Calu3 (cell line): Measurements from ENCODE around the gene POLA2. TPM values are rescaled to one million over a fixed set of nuclear protein-coding genes. Genes with fewer than 3 reads are reported as not detected.

Experiments used
- BruUV-seq: library from RNA; stranded (reverse); fragments of 400-500 nt; replicated peaks from 2 replicates; lab custom pipeline; 2021; lab: Mats Ljungman, UMichigan
- CTCF ChIA-PET: fragments of 300-600 bp; sonication (Branson Sonifier 250); formaldehyde crosslinking; loops from one replicate; lab custom pipeline; 2022; ENCODE audit warnings: antibody characterized with exemption; lab: Charles Lee
- DNase-seq: peaks from one replicate; pipeline ENCODE4 v3.0.0; 2022
- H3K27ac Mint-ChIP-seq: one replicate; pipeline ENCODE4 v1.8.0; 2022; ENCODE audit warnings: mixed read lengths; ENCODE audit not compliant: unreplicated experiment
- H3K27me3 Mint-ChIP-seq: one replicate; pipeline ENCODE4 v1.8.0; 2022; ENCODE audit warnings: mixed read lengths; ENCODE audit not compliant: unreplicated experiment
- H3K36me3 Mint-ChIP-seq: one replicate; pipeline ENCODE4 v1.8.0; 2022; ENCODE audit warnings: mild to moderate bottlenecking, moderate library complexity, mixed read lengths; ENCODE audit not compliant: insufficient read depth, unreplicated experiment
- H3K4me1 Mint-ChIP-seq: one replicate; pipeline ENCODE4 v1.8.0; 2022; ENCODE audit warnings: mild to moderate bottlenecking, low read depth, mixed read lengths; ENCODE audit not compliant: unreplicated experiment
- H3K4me3 Mint-ChIP-seq: one replicate; pipeline ENCODE4 v1.8.0; 2022; ENCODE audit warnings: mild to moderate bottlenecking, low read depth, moderate library complexity, mixed read lengths; ENCODE audit not compliant: unreplicated experiment
- H3K9me3 Mint-ChIP-seq: one replicate; pipeline ENCODE4 v1.8.0; 2022; ENCODE audit warnings: low read depth, mixed read lengths; ENCODE audit not compliant: unreplicated experiment
- CTCF ChIP-seq: fragments of 200-600 bp; IDR thresholded peaks from one replicate; pipeline ENCODE4 v1.8.0; 2022; ENCODE audit warnings: antibody characterized with exemption; ENCODE audit not compliant: unreplicated experiment
- intact Hi-C: fragments of 100-400 bp; cut with micrococcal nuclease; formaldehyde crosslinking; loops from one replicate; pipeline ENCODE4 v1.10.0; 2022; ENCODE audit not compliant: unreplicated experiment
- total RNA-seq: library from RNA; stranded (reverse); gene quantifications from 2 replicates; pipeline ENCODE4 v1.2.3, GENCODE V29; 2022

Gene POLA2
- total RNA-seq, 1 experiment from 2014 or later, result 40.4 TPM

DNA sequence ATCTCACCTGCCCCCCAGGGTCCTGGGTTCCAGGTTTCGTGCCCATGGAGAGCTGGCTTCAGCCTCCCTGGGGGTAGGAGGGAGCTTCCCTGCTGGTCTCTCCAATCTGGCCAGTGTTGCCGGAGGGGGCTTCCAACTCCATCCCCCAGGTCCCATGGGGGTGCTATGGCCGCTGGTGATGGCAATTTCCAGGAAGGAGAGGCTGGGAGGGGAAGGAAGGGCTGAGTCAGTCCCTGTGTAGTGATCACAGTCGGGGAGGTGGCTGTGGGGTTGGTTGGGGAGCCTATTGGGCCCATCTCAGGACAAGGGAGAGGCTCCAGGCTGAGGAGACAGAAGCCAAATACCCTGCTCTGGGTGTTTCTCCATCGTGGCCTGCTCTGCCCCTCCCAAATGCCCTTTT is 47.2 kb downstream of the POLA2 start:
- peaks cover 49% of the 10 kb centered on the region for H3K4me1 Mint-ChIP-seq

GRCh38 chr11:65310215-65310614 is 48.5 kb downstream of the POLA2 start:
- no peak for DNase-seq
- no peaks in the 10 kb centered on the region for H3K27me3 Mint-ChIP-seq
- CTCF ChIA-PET, result no interaction called here
- intact Hi-C loops, result no loop called here
- H3K4me3 Mint-ChIP-seq, result no peak overlapping the region
- peaks cover 49% of the 10 kb centered on the region for H3K4me1 Mint-ChIP-seq
- H3K36me3 Mint-ChIP-seq, result peaks cover 53% of the 10 kb centered on the region
- BruUV-seq, result no TSS peak
- H3K27ac Mint-ChIP-seq, result no peak overlapping the region
- TF ChIP-seq CTCF, result no peak
- H3K9me3 Mint-ChIP-seq, result no peaks in the 10 kb centered on the region

More for the DNA sequence above, 47.2 kb downstream of the POLA2 start:
- CTCF ChIA-PET, result interaction anchor here (1.0 kb wide), 1 partner anchor 34 kb away, joined by 6 read pairs; no protein-coding TSS in a partner anchor
- no peak for DNase-seq
- H3K4me3 Mint-ChIP-seq, result no peak overlapping the region
- peak overlapping the region; percentile 11 for H3K27ac Mint-ChIP-seq
- H3K36me3 Mint-ChIP-seq, result peaks cover 47% of the 10 kb centered on the region
- H3K9me3 Mint-ChIP-seq, result no peaks in the 10 kb centered on the region
- TF ChIP-seq CTCF, result no peak
- no TSS peak for BruUV-seq
- H3K27me3 Mint-ChIP-seq, result no peaks in the 10 kb centered on the region
- intact Hi-C loops, result no loop called here

GRCh38 chr11:65310736-65311135 is 49.0 kb downstream of the POLA2 start:
- H3K27me3 Mint-ChIP-seq, result no peaks in the 10 kb centered on the region
- H3K4me1 Mint-ChIP-seq, result peaks cover 49% of the 10 kb centered on the region
- H3K9me3 Mint-ChIP-seq, result no peaks in the 10 kb centered on the region
- H3K36me3 Mint-ChIP-seq, result peaks cover 58% of the 10 kb centered on the region
- H3K4me3 Mint-ChIP-seq, result no peak overlapping the region
- intact Hi-C loops, result no loop called here
- no peak overlapping the region for H3K27ac Mint-ChIP-seq
- BruUV-seq, result no TSS peak
- no peak for TF ChIP-seq CTCF
- DNase-seq, result no peak
- CTCF ChIA-PET, result interaction anchor here (0.8 to 1.2 kb wide), 3 partner anchors 19 to 36 kb away, joined by 3 to 6 read pairs (median 4); no protein-coding TSS in a partner anchor

DNA sequence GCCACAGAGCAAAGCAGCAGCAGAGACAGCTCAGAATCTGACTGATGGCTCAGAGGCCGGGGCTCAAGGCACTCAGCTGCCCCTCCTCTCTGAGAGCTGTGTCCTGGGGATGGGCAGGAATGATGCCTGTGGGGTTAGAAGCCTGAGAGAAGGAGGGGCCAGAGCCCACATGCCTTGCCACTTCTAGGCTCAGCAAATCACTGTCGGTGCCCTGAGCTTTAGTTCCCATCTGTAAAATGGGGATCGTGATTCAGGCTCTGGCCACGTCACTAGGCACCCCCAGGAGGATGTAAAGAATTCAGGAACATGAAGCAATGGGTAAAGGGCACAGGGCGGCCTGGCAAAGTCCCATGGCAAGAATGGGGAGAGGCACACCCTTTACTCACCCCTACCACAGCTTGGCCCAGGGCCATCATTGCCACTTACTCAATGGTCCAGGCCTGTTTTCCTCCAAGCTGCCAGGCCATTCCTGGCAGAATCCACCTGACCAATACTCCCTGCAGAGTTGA is 49.5 kb downstream of the POLA2 start:
- no TSS peak for BruUV-seq
- CTCF ChIA-PET, result interaction anchor here (0.8 to 1.2 kb wide), 4 partner anchors 19 to 36 kb away, joined by 3 to 6 read pairs (median 4); no protein-coding TSS in a partner anchor
- DNase-seq, result peak; percentile 60
- TF ChIP-seq CTCF, result no peak
- Mint-ChIP-seq H3K27ac (no peak overlapping the region), H3K27me3 (no peaks in the 10 kb centered on the region), H3K4me3 (no peak overlapping the region), H3K4me1 (peaks cover 54% of the 10 kb centered on the region), H3K9me3 (no peaks in the 10 kb centered on the region), H3K36me3 (peaks cover 63% of the 10 kb centered on the region)
- intact Hi-C loops, result no loop called here
